GM12891 (cell line): ENCODE results near the gene LRRC36.
"Not testable (repeated sequence)": the region's sequence is repeated elsewhere in the genome, so short reads cannot be mapped to it uniquely, and the experiment has no call there.

Source experiments
- DNase-seq: peaks from one replicate; pipeline ENCODE4 v3.0.0; 2011; ENCODE audit warnings: low spot score; ENCODE audit not compliant: insufficient read length
- FAIRE-seq: peaks from 2 replicates; lab custom pipeline; 2011; peaks lifted over from hg19 to GRCh38; lab: Jason Lieb, UNC
- PAX5 ChIP-seq: IDR thresholded peaks from 2 replicates; pipeline ENCODE4 v1.6.1; 2011; ENCODE audit warnings: low read length, moderate library complexity, mild to moderate bottlenecking; ENCODE audit not compliant: insufficient read depth, severe bottlenecking
- POLR2A ChIP-seq: IDR thresholded peaks from 2 replicates; pipeline ENCODE4 v1.6.1; 2011; ENCODE audit warnings: low read depth, low read length, control low read depth
- POLR2AphosphoS5 ChIP-seq: IDR thresholded peaks from 2 replicates; pipeline ENCODE4 v1.6.1; 2011; ENCODE audit warnings: low read depth, low read length, control low read depth
- POU2F2 ChIP-seq: IDR thresholded peaks from 2 replicates; pipeline ENCODE4 v1.6.1; 2011; ENCODE audit warnings: low read depth, mild to moderate bottlenecking, control low read depth, low read length, moderate library complexity
- SPI1 ChIP-seq: IDR thresholded peaks from 2 replicates; pipeline ENCODE4 v1.6.1; 2011; ENCODE audit warnings: low read depth, low read length, control low read depth
- TAF1 ChIP-seq: IDR thresholded peaks from 2 replicates; pipeline ENCODE4 v1.6.1; 2011; ENCODE audit warnings: low read depth, low read length, control low read depth

Gene LRRC36

GRCh38 chr16:67336648-67337047 is 10.0 kb downstream of the LRRC36 start:
- TF ChIP-seq SPI1 (no peak), TAF1 (no peak), POLR2A (no peak), POU2F2 (no peak), PAX5 (no peak), POLR2AphosphoS5 (no peak)
- FAIRE-seq = no peak
- DNase-seq = no peak

GRCh38 chr16:67339453-67339852 is 12.8 kb downstream of the LRRC36 start:
- FAIRE-seq (no peak), DNase-seq (no peak)
- TF ChIP-seq TAF1 = no peak
- TF ChIP-seq POLR2A = no peak
- no peak for TF ChIP-seq SPI1
- no peak for TF ChIP-seq POLR2AphosphoS5
- TF ChIP-seq PAX5 = no peak
- TF ChIP-seq POU2F2 = no peak

- no peak for DNase-seq
- TF ChIP-seq PAX5 (no peak), POU2F2 (no peak), POLR2A (no peak), TAF1 (no peak), POLR2AphosphoS5 (no peak), SPI1 (no peak)
- FAIRE-seq = no peak
Measured at GRCh38 chr16:67341250-67341649, 14.6 kb downstream of the LRRC36 start.

GRCh38 chr16:67342616-67343015 is 16.0 kb downstream of the LRRC36 start:
- TF ChIP-seq SPI1 = no peak
- no peak for DNase-seq
- no peak for FAIRE-seq

- TF ChIP-seq SPI1 = no peak
- no peak for TF ChIP-seq POLR2AphosphoS5
- FAIRE-seq (no peak), DNase-seq (no peak)
Measured at GRCh38 chr16:67345401-67345800, 18.8 kb downstream of the LRRC36 start.

- TF ChIP-seq POLR2AphosphoS5 (no peak), SPI1 (no peak), POLR2A (no peak), PAX5 (no peak), TAF1 (no peak), POU2F2 (no peak)
- FAIRE-seq (no peak), DNase-seq (no peak)
Measured at GRCh38 chr16:67346341-67346740, 19.7 kb downstream of the LRRC36 start.

GRCh38 chr16:67349172-67349571 is 22.6 kb downstream of the LRRC36 start:
- DNase-seq (no peak), FAIRE-seq (no peak)
- TF ChIP-seq PAX5 (no peak), POLR2A (no peak), POLR2AphosphoS5 (no peak), POU2F2 (no peak), TAF1 (no peak), SPI1 (no peak)

GRCh38 chr16:67350324-67350723 is 23.7 kb downstream of the LRRC36 start:
- TF ChIP-seq POLR2AphosphoS5 (no peak), SPI1 (no peak), PAX5 (no peak), POLR2A (no peak), TAF1 (no peak), POU2F2 (no peak)
- FAIRE-seq (no peak), DNase-seq (no peak)

- not testable (repeated sequence) for FAIRE-seq
Measured at GRCh38 chr16:67352463-67352862, 25.8 kb downstream of the LRRC36 start.

GRCh38 chr16:67356396-67356795 is 29.8 kb downstream of the LRRC36 start:
- FAIRE-seq = no peak
- DNase-seq = no peak
- TF ChIP-seq POLR2A = no peak
- no peak for TF ChIP-seq POLR2AphosphoS5
- TF ChIP-seq TAF1 = no peak
- no peak for TF ChIP-seq SPI1
- TF ChIP-seq PAX5 = no peak
- TF ChIP-seq POU2F2 = no peak

More at GRCh38 chr16:67352463-67352862, 25.8 kb downstream of the LRRC36 start:
- not testable (repeated sequence) for DNase-seq

GRCh38 chr16:67357561-67357960 is 30.9 kb downstream of the LRRC36 start:
- DNase-seq = no peak
- TF ChIP-seq POU2F2 = no peak
- no peak for TF ChIP-seq SPI1
- no peak for TF ChIP-seq POLR2AphosphoS5
- TF ChIP-seq PAX5 = no peak
- no peak for TF ChIP-seq POLR2A
- TF ChIP-seq TAF1 = no peak
- no peak for FAIRE-seq

- FAIRE-seq, DNase-seq: not testable (repeated sequence)
Measured at GRCh38 chr16:67359540-67360269, 33.1 kb downstream of the LRRC36 start.
